Muscle layer of colon (tissue), 2 donors: Measurements from ENCODE around the gene GTF2A2.

ENCODE experiments used
- H3K27ac ChIP-seq: one replicate; pipeline ENCODE4 v1.7.0; 2013; ENCODE audit warnings: low read depth, mild to moderate bottlenecking, low read length, moderate library complexity
- H3K27me3 ChIP-seq, 2 donors: one replicate each; pipeline ENCODE4 v1.7.0; 2013; ENCODE audit warnings: low read length in 2 of 2, mild to moderate bottlenecking in 2 of 2; ENCODE audit not compliant: insufficient read depth in 2 of 2, control insufficient read depth in 1 of 2
- H3K36me3 ChIP-seq: one replicate; pipeline ENCODE4 v1.7.0; 2013; ENCODE audit warnings: mild to moderate bottlenecking, low read length; ENCODE audit not compliant: insufficient read depth
- H3K4me1 ChIP-seq: one replicate; pipeline ENCODE4 v1.7.0; 2013; ENCODE audit warnings: mild to moderate bottlenecking, low read length; ENCODE audit not compliant: insufficient read depth
- H3K4me3 ChIP-seq, 2 donors: one replicate each; pipeline ENCODE4 v1.7.0; 2013; ENCODE audit warnings: low read length in 2 of 2, low read depth in 1 of 2, mild to moderate bottlenecking in 1 of 2, moderate library complexity in 1 of 2
- H3K9ac ChIP-seq: one replicate; pipeline ENCODE4 v1.7.0; 2013; ENCODE audit warnings: low read length
- H3K9me3 ChIP-seq: one replicate; pipeline ENCODE4 v1.7.0; 2013; ENCODE audit warnings: mild to moderate bottlenecking, low read length
- donor health status: abdominal sarcoma.
- donor health status: Adenocarcinoma of cecum.

The GTF2A2 gene

DNA sequence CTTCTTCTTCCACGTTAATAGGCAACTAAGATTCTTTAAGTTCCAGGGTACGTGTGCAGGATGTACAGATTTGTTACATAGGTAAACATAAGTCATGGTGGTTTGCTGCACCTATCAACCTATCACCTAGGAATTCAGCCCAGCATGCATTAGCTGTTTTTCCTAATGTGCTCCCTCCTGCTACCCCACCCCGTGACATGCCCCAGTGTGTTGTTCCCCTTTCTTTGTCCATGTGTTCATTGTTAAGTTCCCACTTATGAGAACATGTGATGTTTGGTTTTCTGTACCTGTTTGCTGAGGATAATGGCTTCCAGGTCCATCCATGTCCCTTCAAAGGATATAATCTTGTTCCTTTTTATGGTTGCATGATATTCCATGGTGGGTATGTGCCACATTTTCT is 21.1 kb downstream of the GTF2A2 start:
- Histone ChIP-seq H3K4me3 (no peak overlapping the region), H3K27ac (no peak overlapping the region), H3K4me1 (no peaks in the 10 kb centered on the region), H3K9me3 (no peaks in the 10 kb centered on the region), H3K27me3 (no peaks in the 10 kb centered on the region), H3K36me3 (no peaks in the 10 kb centered on the region), H3K9ac (no peak overlapping the region)

DNA sequence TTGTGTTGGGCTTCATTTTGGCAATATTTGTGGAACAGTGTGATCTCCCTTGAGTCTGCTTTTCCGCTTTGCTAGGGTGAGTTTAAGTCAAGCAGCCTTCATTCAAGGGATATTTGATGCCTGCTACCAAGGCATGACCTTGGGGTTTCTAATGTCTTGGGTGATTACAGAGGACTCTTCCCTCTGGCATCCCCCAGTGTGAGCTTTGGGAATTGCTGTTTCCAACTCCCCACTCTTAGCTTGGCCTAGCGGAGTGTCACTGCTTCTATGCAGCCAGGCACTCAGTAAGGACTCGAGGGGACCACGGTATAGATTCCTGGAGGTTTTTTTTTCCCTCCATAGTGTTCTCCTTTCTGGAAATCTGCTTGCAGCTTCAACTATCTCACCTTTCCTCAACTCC is 24.6 kb downstream of the GTF2A2 start:
- H3K27me3 ChIP-seq = no peaks in the 10 kb centered on the region
- H3K27ac ChIP-seq = no peak overlapping the region
- no peaks in the 10 kb centered on the region for H3K36me3 ChIP-seq
- no peaks in the 10 kb centered on the region for H3K4me1 ChIP-seq
- H3K9ac ChIP-seq = no peak overlapping the region
- no peak overlapping the region for H3K4me3 ChIP-seq
- no peaks in the 10 kb centered on the region for H3K9me3 ChIP-seq

GRCh38 chr15:59622289-59622688 is 35.0 kb downstream of the GTF2A2 start:
- Histone ChIP-seq H3K4me1 (no peaks in the 10 kb centered on the region), H3K36me3 (no peaks in the 10 kb centered on the region), H3K9me3 (no peaks in the 10 kb centered on the region), H3K27ac (no peak overlapping the region), H3K4me3 (no peak overlapping the region), H3K9ac (no peak overlapping the region), H3K27me3 (no peaks in the 10 kb centered on the region)

DNA sequence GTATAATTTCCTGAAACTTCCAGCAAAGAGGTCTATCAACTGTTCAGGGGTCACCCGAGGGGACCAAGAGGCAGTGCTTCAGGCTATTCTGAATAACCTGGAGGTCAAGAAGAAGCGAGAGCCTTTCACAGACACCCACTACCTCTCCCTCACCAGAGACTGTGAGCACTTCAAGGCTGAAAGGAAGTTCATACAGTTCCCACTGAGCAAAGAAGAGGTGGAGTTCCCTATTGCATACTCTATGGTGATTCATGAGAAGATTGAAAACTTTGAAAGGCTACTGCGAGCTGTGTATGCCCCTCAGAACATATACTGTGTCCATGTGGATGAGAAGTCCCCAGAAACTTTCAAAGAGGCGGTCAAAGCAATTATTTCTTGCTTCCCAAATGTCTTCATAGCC is 38.9 kb downstream of the GTF2A2 start:
- no peaks in the 10 kb centered on the region for H3K36me3 ChIP-seq
- H3K9me3 ChIP-seq = no peaks in the 10 kb centered on the region
- no peak overlapping the region for H3K4me3 ChIP-seq
- no peaks in the 10 kb centered on the region for H3K27me3 ChIP-seq
- H3K4me1 ChIP-seq = no peaks in the 10 kb centered on the region
- H3K27ac ChIP-seq = no peak overlapping the region
- no peak overlapping the region for H3K9ac ChIP-seq

DNA sequence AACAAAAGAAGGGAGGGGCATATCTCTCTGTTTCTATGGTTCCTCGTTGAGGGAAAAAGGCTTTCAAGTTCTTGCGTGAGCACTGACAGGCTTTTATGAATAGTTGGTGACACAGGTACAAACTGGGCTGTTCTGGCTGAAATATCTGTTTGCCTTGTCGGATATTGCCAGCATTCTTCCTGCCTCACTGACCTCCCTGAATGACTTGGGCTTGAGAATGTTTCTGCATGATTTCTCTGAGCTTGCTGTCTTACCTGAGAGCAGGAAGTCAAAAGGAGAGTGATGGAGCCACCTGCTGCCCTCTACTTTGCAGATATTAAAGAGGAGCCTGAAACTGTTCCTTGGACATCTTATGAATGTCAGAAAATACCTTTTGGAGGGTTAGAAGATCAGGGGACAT is 40.9 kb downstream of the GTF2A2 start:
- Histone ChIP-seq H3K4me3 (no peak overlapping the region), H3K9me3 (no peaks in the 10 kb centered on the region), H3K36me3 (no peaks in the 10 kb centered on the region), H3K27me3 (no peaks in the 10 kb centered on the region), H3K9ac (no peak overlapping the region), H3K27ac (no peak overlapping the region), H3K4me1 (no peaks in the 10 kb centered on the region)

DNA sequence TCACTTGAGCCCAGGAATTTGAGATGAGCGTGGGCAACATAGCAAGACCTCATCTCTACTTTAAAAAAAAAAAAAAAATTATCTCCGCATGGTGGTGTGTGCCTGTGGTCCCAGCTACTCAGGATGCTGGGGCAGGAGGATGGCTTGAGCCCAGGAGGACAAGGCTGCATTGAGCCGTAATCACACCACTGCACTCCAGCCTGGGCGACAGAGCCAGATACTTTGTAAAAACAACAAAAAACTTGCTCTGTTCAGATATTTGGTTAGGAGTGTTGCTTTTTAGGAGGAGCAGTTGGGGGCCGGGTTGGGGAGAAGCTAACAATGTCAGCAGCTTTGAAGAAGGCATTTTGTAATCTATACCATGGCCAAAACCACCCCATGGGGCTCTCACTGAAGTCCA is 41.7 kb downstream of the GTF2A2 start:
- Histone ChIP-seq H3K36me3 (no peaks in the 10 kb centered on the region), H3K9ac (no peak overlapping the region), H3K27ac (no peak overlapping the region), H3K9me3 (no peaks in the 10 kb centered on the region), H3K27me3 (no peaks in the 10 kb centered on the region), H3K4me3 (no peak overlapping the region), H3K4me1 (no peaks in the 10 kb centered on the region)

DNA sequence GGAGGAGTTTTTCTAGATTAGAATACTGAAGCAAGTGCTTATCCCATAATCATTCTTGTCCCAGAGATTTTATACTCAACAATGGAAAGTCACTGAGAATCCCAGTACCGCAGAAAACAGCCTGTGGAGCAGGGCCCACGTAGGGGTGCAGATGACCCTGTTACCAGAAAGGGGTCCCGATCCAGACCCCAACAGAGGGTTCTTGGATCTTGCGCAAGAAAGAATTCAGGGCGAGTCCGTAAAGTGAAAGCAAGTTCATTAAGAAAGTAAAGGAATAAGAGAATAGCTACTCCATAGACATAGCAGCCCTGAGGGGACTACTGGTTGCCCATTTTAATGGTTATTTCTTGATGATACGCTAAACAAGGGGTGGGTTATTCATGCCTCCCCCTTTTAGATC is 43.2 kb downstream of the GTF2A2 start:
- Histone ChIP-seq H3K9me3 (no peaks in the 10 kb centered on the region), H3K9ac (no peak overlapping the region), H3K27me3 (no peaks in the 10 kb centered on the region), H3K4me1 (no peaks in the 10 kb centered on the region), H3K27ac (no peak overlapping the region), H3K4me3 (no peak overlapping the region), H3K36me3 (no peaks in the 10 kb centered on the region)

DNA sequence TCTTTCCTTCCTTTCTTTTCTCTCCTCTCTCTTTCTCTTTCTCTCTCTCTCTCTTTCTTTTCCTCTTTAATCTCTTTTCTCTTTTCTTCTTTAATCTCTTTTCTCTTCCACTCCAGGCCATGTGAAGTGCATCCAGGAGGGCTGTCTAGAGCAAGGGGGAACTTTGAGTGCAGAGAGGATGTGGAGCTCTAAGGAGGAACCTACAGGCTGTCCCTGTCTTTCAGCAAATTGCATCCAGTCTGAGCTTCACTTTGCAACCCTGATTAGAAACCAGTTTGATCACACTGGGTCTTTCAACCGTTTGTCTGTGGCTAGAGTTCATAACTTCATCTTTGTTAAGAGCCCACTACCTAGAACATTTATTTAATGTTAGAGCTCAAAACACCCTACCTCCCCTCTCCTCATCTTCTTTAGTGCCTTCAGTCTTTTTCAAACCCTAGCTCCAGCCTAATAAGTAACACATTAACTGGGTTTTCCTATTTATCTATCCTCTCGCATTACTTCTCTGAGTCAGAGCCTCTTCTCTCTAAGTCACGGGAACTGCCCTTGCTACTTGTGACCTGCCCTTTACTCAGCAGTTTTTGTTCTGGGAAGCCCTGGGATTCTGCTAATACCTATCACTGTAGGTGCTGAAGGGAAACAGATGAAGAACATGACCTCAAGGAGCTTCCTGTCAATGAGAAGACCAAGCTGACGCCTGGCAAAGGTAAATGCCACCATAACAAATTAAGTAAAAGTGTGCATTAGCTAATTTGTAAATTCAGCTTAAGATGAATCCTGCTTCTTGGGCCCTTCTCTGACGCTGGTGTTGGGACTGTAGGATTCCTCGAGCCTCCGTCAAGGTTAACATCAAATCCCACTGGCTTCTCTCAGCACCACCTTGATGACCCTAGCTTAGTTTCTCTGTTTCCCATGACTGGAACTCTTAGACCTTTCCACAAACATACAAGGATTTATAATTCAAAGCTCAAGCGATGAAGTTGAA is 45.7 kb downstream of the GTF2A2 start, which contains the start of gene GCNT3:
Gene GCNT3 (plus strand): TSS at position 508 of the 985 bp plus-strand sequence. CDS start 6,456 bp downstream, outside the sequence.
- Histone ChIP-seq H3K27ac (no peak within 1 kb of the TSS), H3K9ac (no peak within 1 kb of the TSS), H3K9me3 (no peaks in the 10 kb centered on the region)

DNA sequence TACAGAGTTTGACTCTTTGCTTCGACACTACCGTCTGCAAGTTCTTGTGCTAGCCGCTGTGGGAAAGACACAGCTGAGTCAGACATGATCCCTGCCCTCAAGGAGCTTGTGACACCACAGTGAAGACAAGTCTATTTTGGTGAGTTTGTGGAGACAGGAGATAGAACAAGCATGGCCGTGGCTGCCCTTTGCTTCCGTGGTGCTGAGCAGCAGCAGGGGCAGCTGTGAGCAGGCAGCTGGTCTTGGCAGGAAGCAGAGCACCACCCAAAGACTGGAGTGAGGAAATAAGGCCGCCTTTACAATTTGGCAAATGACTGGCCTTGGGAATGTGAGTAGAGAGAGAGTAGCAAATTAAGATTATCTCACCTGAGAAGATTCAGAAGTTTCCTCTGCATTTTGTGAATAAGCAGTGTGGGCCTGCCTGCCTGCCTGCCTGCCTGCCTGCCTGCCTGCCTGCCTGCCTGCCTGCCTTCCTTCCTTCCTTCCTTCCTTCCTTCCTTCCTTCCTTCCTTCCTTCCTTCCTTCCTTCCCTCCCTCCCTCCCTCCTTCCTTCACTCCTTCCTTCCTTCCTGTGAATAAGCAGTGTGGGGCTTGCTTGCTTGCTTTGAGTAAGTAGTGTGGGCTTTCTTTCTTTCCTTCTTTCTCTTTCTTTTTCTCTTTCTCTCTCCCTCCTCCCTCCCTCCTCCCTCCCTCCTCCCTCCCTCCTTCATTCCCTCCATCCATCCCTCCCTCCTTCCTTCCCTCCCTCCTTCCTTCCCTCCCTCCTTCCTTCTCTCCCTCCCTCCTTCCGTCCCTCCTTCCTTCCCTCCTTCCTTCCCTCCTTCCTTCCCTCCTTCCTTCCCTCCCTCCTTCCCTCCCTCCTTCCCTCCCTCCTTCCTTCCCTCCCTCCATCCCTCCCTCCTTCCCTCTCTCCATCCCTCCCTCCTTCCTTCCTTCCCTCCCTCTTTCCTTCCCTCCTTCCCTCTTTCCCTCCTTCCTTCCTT is 47.3 kb downstream of the GTF2A2 start:
- no peak overlapping the region for H3K4me3 ChIP-seq
- H3K27me3 ChIP-seq = no peaks in the 10 kb centered on the region
- no peaks in the 10 kb centered on the region for H3K4me1 ChIP-seq
- H3K9me3 ChIP-seq = no peaks in the 10 kb centered on the region
- H3K9ac ChIP-seq = no peak overlapping the region
- no peaks in the 10 kb centered on the region for H3K36me3 ChIP-seq
- H3K27ac ChIP-seq = no peak overlapping the region

More for the DNA sequence above, 45.7 kb downstream of the GTF2A2 start, which contains the start of gene GCNT3:
- H3K4me3 ChIP-seq = no peak within 1 kb of the TSS
- H3K4me1 ChIP-seq = no peaks in the 10 kb centered on the region
- H3K27me3 ChIP-seq = no peaks in the 10 kb centered on the region
- H3K36me3 ChIP-seq = no peaks in the 10 kb centered on the region

DNA sequence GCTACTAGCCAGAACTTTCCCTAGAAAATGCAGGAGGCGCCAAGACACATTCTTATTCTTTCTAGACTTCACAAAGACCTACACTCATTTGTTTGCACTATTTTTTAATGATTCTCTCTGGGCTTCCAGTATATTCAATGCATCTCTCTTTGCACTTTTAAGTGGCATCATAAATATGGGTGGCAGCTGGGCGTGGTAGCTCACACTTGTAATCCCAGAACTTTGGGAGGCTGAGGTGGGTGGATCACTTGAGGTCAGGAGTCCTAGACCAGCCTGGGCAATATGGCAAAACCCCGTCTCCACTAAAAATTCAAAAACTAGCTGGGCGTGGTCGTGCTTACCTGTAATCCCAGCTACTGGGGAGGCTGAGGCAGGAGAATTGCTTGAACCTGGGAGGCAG is 51.3 kb downstream of the GTF2A2 start:
- H3K36me3 ChIP-seq = no peaks in the 10 kb centered on the region
- H3K9me3 ChIP-seq = peaks cover 3% of the 10 kb centered on the region
- H3K27me3 ChIP-seq = no peaks in the 10 kb centered on the region
- no peak overlapping the region for H3K4me3 ChIP-seq
- H3K9ac ChIP-seq = no peak overlapping the region
- H3K27ac ChIP-seq = no peak overlapping the region
- no peaks in the 10 kb centered on the region for H3K4me1 ChIP-seq

DNA sequence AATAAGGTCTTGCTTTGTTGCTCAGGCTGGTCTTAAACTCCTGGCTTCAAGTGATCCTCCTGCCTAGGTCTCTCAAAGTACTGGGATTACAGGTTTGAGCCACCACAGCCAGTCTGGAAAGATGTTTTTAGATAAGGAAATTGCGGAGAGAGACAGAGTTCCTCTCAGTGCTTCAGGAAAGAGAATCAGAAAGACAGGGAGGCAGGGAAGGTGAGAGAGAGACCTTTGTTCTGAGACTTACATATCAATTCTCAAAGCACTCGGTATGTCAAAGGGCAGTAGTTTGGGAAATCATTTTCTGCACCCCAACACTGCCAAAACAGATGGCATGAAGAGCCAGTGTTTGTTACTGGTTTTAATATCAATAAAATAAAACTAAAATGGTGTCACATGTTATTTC is 58.9 kb downstream of the GTF2A2 start:
- Histone ChIP-seq H3K4me1 (no peaks in the 10 kb centered on the region), H3K9me3 (peaks cover 3% of the 10 kb centered on the region), H3K27ac (no peak overlapping the region), H3K4me3 (no peak overlapping the region), H3K27me3 (no peaks in the 10 kb centered on the region), H3K9ac (no peak overlapping the region), H3K36me3 (no peaks in the 10 kb centered on the region)
